ENCODE results near the gene UQCC5.

Gene UQCC5

DNA sequence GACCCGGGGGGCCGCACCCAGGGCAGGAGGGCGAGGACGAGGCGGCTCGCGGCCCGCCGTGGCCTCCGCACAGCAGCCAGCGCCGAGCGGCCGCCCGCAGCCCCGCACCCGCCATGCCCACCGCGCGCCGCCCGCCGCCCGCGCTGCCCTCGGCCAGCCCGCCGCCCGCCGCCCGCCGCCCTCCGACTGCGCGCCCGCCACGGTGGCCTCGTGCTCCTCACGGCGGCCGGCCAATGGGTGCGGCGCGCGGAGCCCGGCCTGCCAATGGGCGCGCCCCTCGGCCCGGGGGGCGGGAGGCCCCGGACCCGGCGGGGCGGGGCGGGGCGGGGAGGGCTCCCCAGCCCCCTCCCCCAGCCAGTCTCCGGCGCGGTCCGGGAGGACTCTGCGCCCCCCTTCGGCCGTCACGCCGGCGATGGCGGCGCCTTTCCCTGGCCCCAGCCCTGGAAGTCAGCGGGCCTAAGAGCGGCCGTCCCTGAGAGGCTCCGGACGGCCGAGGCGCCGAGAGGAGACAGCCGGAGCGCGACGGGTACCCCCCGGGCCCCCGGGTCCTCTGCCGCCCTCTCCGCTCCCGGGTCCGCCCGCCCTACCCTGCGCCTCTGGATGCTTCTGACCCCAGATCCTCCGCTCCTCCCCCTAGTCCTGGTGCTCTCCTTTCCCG lies 2.7 kb upstream of the UQCC5 start, which contains the start of gene NT5DC2:
NT5DC2 (minus strand) TSS at position 235 of the 658 bp plus-strand sequence; CDS start at position 115, 120 bp downstream.
- Histone ChIP-seq H3K4me1 (peaks cover 0 to 79% (median 70%) of the 10 kb centered on the region in 4 donors), H3K9me3 (no peaks in the 10 kb centered on the region), H3K27me3 (no peaks in the 10 kb centered on the region), H3K4me3 (peak within 1 kb of the TSS; percentile 72 to 78), H3K36me3 (peaks cover 0 to 3% (median 0%) of the 10 kb centered on the region in 3 donors), H3K27ac (peak within 1 kb of the TSS; percentile 83 to 92)
- intact Hi-C loops (cut with DNase I; ENCODE audit: low total_unique reads), result loop anchor here (10.0 kb wide), 1 partner anchor 59 kb away; no protein-coding TSS in a partner anchor
- DNase-seq, result peak in 1 of 2 donors; percentile 84
- TF ChIP-seq, protein P1, sequence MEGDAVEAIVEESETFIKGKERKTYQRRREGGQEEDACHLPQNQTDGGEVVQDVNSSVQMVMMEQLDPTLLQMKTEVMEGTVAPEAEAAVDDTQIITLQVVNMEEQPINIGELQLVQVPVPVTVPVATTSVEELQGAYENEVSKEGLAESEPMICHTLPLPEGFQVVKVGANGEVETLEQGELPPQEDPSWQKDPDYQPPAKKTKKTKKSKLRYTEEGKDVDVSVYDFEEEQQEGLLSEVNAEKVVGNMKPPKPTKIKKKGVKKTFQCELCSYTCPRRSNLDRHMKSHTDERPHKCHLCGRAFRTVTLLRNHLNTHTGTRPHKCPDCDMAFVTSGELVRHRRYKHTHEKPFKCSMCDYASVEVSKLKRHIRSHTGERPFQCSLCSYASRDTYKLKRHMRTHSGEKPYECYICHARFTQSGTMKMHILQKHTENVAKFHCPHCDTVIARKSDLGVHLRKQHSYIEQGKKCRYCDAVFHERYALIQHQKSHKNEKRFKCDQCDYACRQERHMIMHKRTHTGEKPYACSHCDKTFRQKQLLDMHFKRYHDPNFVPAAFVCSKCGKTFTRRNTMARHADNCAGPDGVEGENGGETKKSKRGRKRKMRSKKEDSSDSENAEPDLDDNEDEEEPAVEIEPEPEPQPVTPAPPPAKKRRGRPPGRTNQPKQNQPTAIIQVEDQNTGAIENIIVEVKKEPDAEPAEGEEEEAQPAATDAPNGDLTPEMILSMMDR (IDR thresholded peaks at IDR 0.05), result no peak

DNA sequence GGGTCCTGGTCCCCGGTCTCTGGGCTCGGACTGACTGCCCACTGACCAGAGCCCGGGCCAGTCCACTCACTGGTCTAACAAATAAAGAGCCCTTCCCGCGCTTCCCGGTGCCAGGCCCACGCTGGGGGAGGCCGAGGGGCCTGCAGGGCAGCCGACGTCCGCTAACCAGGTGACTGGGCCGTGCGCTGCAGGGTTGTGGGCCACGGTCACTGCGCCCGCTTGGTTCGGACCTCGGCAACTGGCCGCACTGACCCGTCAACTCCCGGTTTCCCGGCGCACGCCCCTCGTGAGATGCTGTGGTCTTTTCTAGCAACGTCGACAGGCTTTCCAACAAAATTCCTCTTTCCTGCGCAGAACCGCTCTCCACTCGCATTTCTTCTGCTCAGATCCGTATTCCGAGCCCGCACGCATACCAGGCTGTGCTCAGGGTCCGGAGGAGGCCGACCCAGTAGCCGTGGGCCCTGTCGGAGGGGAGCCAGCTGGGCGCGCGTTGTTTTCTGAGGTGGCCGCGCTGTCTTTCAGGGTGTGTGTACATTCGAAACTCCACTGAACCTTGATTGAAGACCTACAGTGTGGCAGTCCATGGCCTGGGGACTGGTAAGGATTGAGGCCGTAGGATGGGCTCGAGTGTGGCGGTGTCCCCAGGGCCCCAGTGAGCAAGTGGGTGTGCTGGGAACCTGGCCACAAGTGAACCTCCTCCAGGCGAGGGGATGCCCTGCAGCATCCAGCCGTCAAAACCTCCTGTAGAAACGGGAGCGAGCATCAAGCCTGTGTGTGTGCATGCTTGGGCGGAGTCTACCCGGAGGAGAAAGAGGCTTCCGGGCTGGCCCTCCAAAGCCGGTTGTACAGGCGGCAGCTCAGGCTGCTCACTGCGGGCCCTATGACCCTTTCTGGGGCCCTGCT lies 1.9 kb upstream of the UQCC5 start:
- Histone ChIP-seq H3K27ac (peak overlapping the region; percentile 83 to 92), H3K9me3 (no peaks in the 10 kb centered on the region), H3K36me3 (no peaks in the 10 kb centered on the region), H3K27me3 (no peaks in the 10 kb centered on the region), H3K4me1 (peaks cover 0 to 83% (median 76%) of the 10 kb centered on the region in 4 donors), H3K4me3 (peak overlapping the region; percentile 72 to 78)
- intact Hi-C loops (cut with DNase I; ENCODE audit: low total_unique reads), result loop anchor here (10.0 kb wide), 1 partner anchor 60 kb away; no protein-coding TSS in a partner anchor
- DNase-seq, result peak in 1 of 2 donors; percentile 75
- TF ChIP-seq, protein P1 (IDR thresholded peaks at IDR 0.05), result no peak

DNA sequence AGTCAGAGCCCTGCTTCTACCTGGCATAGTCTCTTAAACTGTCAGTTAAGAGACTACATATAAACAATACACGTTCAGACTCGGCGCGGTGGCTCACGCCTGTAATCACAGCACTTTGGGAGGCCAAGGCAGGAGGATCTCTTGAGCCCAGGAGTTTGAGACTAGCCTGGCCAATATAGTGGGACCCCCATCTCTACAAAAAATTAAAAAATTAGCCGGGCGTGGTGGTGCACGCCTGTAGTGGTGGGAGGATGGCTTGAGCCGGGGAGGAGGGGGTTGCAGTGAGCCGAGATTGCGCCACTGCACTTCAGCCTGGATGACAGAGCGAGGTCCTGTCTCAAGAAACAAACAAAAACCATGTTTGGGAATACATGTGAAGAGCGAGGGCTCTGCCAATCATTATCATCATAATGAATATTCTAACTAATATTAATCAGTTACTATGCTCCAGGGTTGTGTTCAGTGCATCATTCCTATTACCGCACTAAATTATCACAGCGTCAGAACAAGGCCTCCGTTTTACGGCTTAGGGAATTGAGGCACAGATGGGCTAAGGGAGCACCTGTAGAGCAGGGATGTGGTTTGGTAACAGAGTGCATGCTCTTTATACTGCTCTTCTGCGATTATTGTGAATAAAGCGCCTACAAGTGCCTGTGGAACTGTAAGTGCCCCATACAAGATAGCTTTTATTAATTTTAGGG lies 844 bp upstream of the UQCC5 start:
- Histone ChIP-seq H3K9me3 (no peaks in the 10 kb centered on the region), H3K27ac (peak overlapping the region; percentile 83 to 92), H3K4me3 (peak overlapping the region; percentile 19 to 69), H3K27me3 (no peaks in the 10 kb centered on the region), H3K4me1 (peaks cover 0 to 80% (median 72%) of the 10 kb centered on the region in 4 donors), H3K36me3 (peaks cover 0 to 3% (median under 1%) of the 10 kb centered on the region in 3 donors)
- DNase-seq, result no peak
- intact Hi-C loops (cut with DNase I; ENCODE audit: low total_unique reads), result loop anchor here (10.0 kb wide), 1 partner anchor 61 kb away; no protein-coding TSS in a partner anchor
- TF ChIP-seq, protein P1 (IDR thresholded peaks at IDR 0.05), result no peak

DNA sequence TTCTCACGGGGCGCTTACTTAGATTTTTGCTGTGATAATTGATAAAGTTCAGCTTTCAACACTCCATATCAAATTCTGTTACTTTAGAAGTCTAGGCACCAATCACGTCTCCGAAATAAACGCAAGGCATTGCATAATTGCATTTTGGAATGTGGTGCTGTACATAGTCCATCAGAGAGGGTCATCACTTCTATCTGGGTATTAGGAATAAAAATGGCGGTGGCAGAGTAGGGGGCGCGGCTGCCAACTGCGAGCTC lies 365 bp upstream of the UQCC5 start:
- TF ChIP-seq, protein P1 (IDR thresholded peaks at IDR 0.05), result no peak
- Histone ChIP-seq H3K4me1 (peaks cover 0 to 75% (median 67%) of the 10 kb centered on the region in 4 donors), H3K36me3 (peaks cover 0 to 8% (median 5%) of the 10 kb centered on the region in 3 donors), H3K9me3 (no peaks in the 10 kb centered on the region), H3K4me3 (peak overlapping the region; percentile 19 to 69), H3K27ac (peak overlapping the region; percentile 36 to 92), H3K27me3 (no peaks in the 10 kb centered on the region)
- no peak for DNase-seq
- intact Hi-C loops (cut with DNase I; ENCODE audit: low total_unique reads), result loop anchor here (10.0 kb wide), 1 partner anchor 61 kb away; no protein-coding TSS in a partner anchor

DNA sequence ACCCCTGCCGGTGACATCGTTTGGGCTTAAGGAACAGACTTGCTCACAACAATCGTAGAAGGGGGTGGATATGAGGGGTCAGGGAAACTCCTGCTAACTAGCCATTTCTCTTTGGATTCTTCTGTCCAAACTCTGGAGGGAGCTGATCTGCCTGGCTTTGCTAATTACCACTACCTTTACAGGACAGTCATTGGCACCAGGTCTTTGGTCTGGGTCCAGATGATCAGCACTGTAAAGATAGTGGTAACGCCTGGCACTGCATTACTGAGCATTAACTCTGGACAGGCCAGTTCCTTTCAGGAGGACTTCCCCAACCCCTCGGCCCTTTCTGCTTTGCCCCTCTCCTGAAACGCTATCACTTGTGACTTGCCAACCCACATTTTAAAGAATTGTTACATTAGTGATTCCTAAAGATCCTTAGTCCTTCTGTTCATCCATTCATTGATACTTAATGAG lies 788 bp downstream of the UQCC5 start:
- Histone ChIP-seq H3K27ac (peak overlapping the region; percentile 80 to 85), H3K4me3 (peak overlapping the region; percentile 68 to 69), H3K36me3 (peaks cover 0 to 15% (median 8%) of the 10 kb centered on the region in 3 donors), H3K4me1 (peaks cover 0 to 68% (median 57%) of the 10 kb centered on the region in 4 donors), H3K27me3 (no peaks in the 10 kb centered on the region), H3K9me3 (no peaks in the 10 kb centered on the region)
- TF ChIP-seq, protein P1 (IDR thresholded peaks at IDR 0.05), result peak in 1 of 2 experiments; percentile 6
- no peak for DNase-seq
- intact Hi-C loops (cut with DNase I; ENCODE audit: low total_unique reads), result loop anchor here (10.0 kb wide), 1 partner anchor 62 kb away; no protein-coding TSS in a partner anchor

Measured in tibial artery (tissue), 4 donors.